ENCODE data around the gene NOS3. TPM values are rescaled to one million over a fixed set of nuclear protein-coding genes. Genes with fewer than 3 reads are reported as not detected.

NOS3 gene
- total and polyA plus RNA-seq, 9 of the 15 experiments (the other 6 are each of a cell fraction or from before 2014, with no cell fraction given) = 1.1 to 121 (median 23.6) TPM

DNA sequence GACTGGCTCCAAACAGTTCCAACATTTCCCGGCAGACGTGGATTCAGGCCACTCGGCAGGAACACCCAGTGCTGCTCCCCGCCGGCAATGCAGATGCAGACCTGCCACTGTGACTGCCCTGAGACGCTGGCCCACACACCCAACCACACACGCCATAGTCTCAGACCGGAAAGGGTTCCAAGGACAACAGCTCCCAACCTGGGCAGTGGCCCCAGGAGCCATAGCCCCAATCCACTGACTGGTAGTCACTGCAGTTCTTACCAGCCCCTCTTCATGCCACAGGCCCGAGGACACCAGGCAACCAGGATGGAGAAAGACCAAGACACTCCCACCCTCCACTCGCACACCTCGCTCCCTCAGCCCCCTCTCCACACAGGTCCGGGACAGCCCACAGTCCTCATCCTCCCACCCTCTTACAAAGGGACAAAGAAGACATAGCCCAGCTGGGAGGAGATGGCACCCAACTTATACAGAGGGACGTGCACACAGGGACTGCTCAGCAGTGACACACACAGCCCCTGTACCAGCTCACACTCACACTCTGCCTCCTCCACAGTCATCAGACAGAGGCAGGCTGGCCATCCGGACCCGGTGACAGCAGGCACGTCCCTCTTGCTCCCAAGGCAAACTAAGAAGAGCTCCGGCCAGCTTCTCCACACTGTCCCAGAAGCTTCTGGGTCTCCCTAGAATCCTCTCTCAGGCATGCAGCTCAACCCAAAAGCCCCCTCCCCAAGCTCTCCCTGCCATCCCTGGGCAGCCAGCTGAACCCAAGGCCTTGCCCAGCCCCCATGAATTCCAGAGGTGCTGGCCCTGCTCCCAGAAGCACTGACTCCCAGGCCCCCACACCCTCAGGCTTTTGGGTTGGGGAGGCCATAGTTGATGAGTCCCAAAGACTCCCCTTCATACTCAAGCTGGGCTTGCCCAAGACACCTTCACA is 37.5 kb upstream of the NOS3 start (continued):
- TF ChIP-seq, protein P1, sequence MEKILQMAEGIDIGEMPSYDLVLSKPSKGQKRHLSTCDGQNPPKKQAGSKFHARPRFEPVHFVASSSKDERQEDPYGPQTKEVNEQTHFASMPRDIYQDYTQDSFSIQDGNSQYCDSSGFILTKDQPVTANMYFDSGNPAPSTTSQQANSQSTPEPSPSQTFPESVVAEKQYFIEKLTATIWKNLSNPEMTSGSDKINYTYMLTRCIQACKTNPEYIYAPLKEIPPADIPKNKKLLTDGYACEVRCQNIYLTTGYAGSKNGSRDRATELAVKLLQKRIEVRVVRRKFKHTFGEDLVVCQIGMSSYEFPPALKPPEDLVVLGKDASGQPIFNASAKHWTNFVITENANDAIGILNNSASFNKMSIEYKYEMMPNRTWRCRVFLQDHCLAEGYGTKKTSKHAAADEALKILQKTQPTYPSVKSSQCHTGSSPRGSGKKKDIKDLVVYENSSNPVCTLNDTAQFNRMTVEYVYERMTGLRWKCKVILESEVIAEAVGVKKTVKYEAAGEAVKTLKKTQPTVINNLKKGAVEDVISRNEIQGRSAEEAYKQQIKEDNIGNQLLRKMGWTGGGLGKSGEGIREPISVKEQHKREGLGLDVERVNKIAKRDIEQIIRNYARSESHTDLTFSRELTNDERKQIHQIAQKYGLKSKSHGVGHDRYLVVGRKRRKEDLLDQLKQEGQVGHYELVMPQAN (IDR thresholded peaks at IDR 0.05; ENCODE audit: borderline replicate concordance) = peak; percentile 38; the same call in 1 of the 2 replicates
- TF ChIP-seq KAT8 (IDR thresholded peaks at IDR 0.05; ENCODE audit: low read depth) = no peak
- peak in 1 of 2 experiments; percentile 10; a peak in 1 of 4 replicates for TF ChIP-seq KDM4B (IDR thresholded peaks at IDR 0.05; ENCODE audit: borderline replicate concordance in 2 of 2, low read depth in 1 of 2)
- TF ChIP-seq, protein P2, sequence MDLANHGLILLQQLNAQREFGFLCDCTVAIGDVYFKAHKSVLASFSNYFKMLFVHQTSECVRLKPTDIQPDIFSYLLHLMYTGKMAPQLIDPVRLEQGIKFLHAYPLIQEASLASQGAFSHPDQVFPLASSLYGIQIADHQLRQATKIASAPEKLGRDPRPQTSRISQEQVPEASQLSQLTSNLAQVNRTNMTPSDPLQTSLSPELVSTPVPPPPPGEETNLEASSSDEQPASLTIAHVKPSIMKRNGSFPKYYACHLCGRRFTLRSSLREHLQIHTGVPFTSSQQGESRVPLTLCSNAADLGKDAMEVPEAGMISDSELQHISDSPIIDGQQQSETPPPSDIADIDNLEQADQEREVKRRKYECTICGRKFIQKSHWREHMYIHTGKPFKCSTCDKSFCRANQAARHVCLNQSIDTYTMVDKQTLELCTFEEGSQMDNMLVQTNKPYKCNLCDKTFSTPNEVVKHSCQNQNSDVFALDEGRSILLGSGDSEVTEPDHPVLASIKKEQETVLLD (IDR thresholded peaks at IDR 0.05) = no peak
- peak in 1 of 2 experiments; percentile 37; a peak in 1 of 4 replicates for TF ChIP-seq HDAC1 (IDR thresholded peaks at IDR 0.05)
- no peak for TF ChIP-seq GABPB1 (CRISPR knock-in tag; IDR thresholded peaks at IDR 0.05)
- peak; percentile 25; the same call in 1 of the 2 replicates for TF ChIP-seq MTA3 (IDR thresholded peaks at IDR 0.05; ENCODE audit: borderline replicate concordance)
- TF ChIP-seq, protein P3, sequence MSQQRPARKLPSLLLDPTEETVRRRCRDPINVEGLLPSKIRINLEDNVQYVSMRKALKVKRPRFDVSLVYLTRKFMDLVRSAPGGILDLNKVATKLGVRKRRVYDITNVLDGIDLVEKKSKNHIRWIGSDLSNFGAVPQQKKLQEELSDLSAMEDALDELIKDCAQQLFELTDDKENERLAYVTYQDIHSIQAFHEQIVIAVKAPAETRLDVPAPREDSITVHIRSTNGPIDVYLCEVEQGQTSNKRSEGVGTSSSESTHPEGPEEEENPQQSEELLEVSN (IDR thresholded peaks at IDR 0.05; ENCODE audit: borderline replicate concordance in 1 of 2, extremely low read depth in 1 of 2, insufficient read depth in 1 of 2, insufficient read length in 1 of 2, low read depth in 1 of 2, low read length in 1 of 2, poor library complexity in 1 of 2, severe bottlenecking in 1 of 2) = no peak
- peak; percentile 55; the same call in 1 of the 2 replicates for TF ChIP-seq POLR2G (IDR thresholded peaks at IDR 0.05; ENCODE audit: low read depth, low read length)
- 0 out of 2 replicates have a peak, but pooled peaks have one; percentile 57 for TF ChIP-seq ZFPM2 (CRISPR knock-in tag; IDR thresholded peaks at IDR 0.05)
- no peak for TF ChIP-seq ZNF551 (CRISPR knock-in tag; IDR thresholded peaks at IDR 0.05)
- TF ChIP-seq ZNF717 (CRISPR knock-in tag; IDR thresholded peaks at IDR 0.05) = no peak
- TF ChIP-seq ZNF354B (CRISPR knock-in tag; IDR thresholded peaks at IDR 0.05) = no peak
- TF ChIP-seq RBFOX2 (IDR thresholded peaks at IDR 0.05; ENCODE audit: low read depth, low read length) = peak; percentile 68
- peak; percentile 67; the same call in 1 of the 2 replicates for TF ChIP-seq HDGF (IDR thresholded peaks at IDR 0.05)
- no peak for TF ChIP-seq U2AF1 (optimal IDR thresholded peaks at IDR 0.05; ENCODE audit: low read depth, low read length)
- no peak for TF ChIP-seq MAFK (IDR thresholded peaks at IDR 0.05; ENCODE audit: low read length)
- TF ChIP-seq, protein P4, sequence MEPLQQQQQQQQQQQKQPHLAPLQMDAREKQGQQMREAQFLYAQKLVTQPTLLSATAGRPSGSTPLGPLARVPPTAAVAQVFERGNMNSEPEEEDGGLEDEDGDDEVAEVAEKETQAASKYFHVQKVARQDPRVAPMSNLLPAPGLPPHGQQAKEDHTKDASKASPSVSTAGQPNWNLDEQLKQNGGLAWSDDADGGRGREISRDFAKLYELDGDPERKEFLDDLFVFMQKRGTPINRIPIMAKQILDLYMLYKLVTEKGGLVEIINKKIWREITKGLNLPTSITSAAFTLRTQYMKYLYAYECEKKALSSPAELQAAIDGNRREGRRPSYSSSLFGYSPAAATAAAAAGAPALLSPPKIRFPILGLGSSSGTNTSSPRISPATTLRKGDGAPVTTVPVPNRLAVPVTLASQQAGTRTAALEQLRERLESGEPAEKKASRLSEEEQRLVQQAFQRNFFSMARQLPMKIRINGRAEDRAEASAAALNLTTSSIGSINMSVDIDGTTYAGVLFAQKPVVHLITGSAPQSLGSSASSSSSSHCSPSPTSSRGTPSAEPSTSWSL (CRISPR knock-in tag; IDR thresholded peaks at IDR 0.05; ENCODE audit: borderline replicate concordance) = no peak
- 0 out of 2 replicates have a peak, but pooled peaks have one; percentile 12 for TF ChIP-seq SMAD4 (CRISPR knock-in tag; conservative IDR thresholded peaks at IDR 0.05)

Data from K562 (cell line).